ENCODE measurements around the gene ALB.

DNA sequence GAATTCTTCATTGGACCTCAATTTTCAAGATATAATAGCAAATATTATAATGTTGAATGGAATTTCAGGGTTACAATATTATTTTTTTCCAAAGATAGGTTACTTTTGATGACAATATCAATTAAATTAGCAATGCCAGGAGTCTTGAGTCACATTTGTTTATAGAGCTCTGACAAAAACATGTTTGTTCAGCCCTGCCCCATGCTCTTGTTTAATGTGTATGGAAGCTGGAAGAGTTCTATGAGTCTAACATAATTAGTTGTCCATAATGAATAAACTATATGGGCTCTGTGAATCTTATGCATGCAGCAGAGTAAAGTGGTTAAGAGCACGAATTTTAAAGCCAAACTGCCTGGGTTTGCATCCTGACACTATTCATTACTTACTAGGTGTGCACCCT is 22.9 kb upstream of the ALB start:
- TF ChIP-seq, protein P1, sequence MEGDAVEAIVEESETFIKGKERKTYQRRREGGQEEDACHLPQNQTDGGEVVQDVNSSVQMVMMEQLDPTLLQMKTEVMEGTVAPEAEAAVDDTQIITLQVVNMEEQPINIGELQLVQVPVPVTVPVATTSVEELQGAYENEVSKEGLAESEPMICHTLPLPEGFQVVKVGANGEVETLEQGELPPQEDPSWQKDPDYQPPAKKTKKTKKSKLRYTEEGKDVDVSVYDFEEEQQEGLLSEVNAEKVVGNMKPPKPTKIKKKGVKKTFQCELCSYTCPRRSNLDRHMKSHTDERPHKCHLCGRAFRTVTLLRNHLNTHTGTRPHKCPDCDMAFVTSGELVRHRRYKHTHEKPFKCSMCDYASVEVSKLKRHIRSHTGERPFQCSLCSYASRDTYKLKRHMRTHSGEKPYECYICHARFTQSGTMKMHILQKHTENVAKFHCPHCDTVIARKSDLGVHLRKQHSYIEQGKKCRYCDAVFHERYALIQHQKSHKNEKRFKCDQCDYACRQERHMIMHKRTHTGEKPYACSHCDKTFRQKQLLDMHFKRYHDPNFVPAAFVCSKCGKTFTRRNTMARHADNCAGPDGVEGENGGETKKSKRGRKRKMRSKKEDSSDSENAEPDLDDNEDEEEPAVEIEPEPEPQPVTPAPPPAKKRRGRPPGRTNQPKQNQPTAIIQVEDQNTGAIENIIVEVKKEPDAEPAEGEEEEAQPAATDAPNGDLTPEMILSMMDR (conservative IDR thresholded peaks at IDR 0.05): no peak
- no peak for TF ChIP-seq ZFX (IDR thresholded peaks at IDR 0.05)
